GM12878 (cell line): Measurements from ENCODE around the gene FGF14. TPM values are rescaled to one million over a fixed set of nuclear protein-coding genes. Genes with fewer than 3 reads are reported as not detected.

ENCODE experiments used
- ATAC-seq: fragments of 200-7000 bp; cut with Tn5 transposase; 3 replicates; pipeline ENCODE4 v1.9.1; 2020; ENCODE audit warnings: mild to moderate bottlenecking, moderate library complexity
- BruUV-seq: library from RNA; stranded (reverse); fragments of 400-500 nt; replicated peaks from 2 replicates; lab custom pipeline; 2021; lab: Mats Ljungman, UMichigan
- CTCF ChIA-PET: fragments of 300-600 bp; sonication (Branson Sonifier 250); formaldehyde crosslinking; extraction: SDS; loops from one replicate; lab custom pipeline; 2021; ENCODE audit warnings: inconsistent platforms; lab: Yijun Ruan, JAX
- POLR2A ChIA-PET: fragments of 350-600 bp; formaldehyde crosslinking; extraction: SDS; loops from one replicate; lab custom pipeline; 2021; ENCODE audit warnings: inconsistent platforms; lab: Charles Lee
- RAD21 ChIA-PET: fragments of 300-600 bp; sonication (Branson Sonifier 250); formaldehyde crosslinking; loops from one replicate; lab custom pipeline; 2023; ENCODE audit warnings: antibody characterized with exemption; ENCODE audit not compliant: unreplicated experiment; lab: Charles Lee
- SMC1A ChIA-PET: fragments of 300-600 bp; sonication (Branson Sonifier 250); formaldehyde crosslinking; loops from one replicate; lab custom pipeline; 2023; ENCODE audit not compliant: unreplicated experiment, uncharacterized antibody; lab: Charles Lee
- DNase-seq: peaks from one replicate; pipeline ENCODE4 v3.0.0-alpha.2; 2011; ENCODE audit warnings: low read depth, low spot score
- FAIRE-seq: peaks from 3 replicates; lab custom pipeline; 2011; peaks lifted over from hg19 to GRCh38; lab: Jason Lieb, UNC
- H2AFZ ChIP-seq: 2 replicates; pipeline ENCODE4 v1.6.0; 2011; ENCODE audit warnings: low read depth, low read length, control low read depth; ENCODE audit not compliant: control insufficient read depth
- H3K27ac ChIP-seq: 2 replicates; pipeline ENCODE4 v1.5.1; 2011; ENCODE audit warnings: control low read depth; ENCODE audit not compliant: control insufficient read depth, insufficient read depth
- H3K27me3 ChIP-seq, 2 experiments: replicated peaks in 1 of 2; 2 replicates each; pipeline versions ENCODE4 v1.6.0 to v1.6.1; 2011; ENCODE audit warnings: low read length in 1 of 2; ENCODE audit not compliant: control insufficient read depth in 2 of 2, insufficient read depth in 2 of 2
- H3K36me3 ChIP-seq, 2 experiments: 2 replicates each; pipeline ENCODE4 v1.5.1; 2011; ENCODE audit warnings: low read length in 1 of 2; ENCODE audit not compliant: control insufficient read depth in 2 of 2, insufficient read depth in 2 of 2
- H3K4me1 ChIP-seq: 2 replicates; pipeline ENCODE4 v1.6.1; 2011; ENCODE audit warnings: mild to moderate bottlenecking, low read length, moderate library complexity, mixed read lengths; ENCODE audit not compliant: control insufficient read depth, insufficient read depth
- H3K4me2 ChIP-seq: 2 replicates; pipeline ENCODE4 v1.6.0; 2011; ENCODE audit warnings: control low read depth; ENCODE audit not compliant: control insufficient read depth, insufficient read depth
- H3K4me3 ChIP-seq: fragments of 200-600 bp; sonication (generic); 2 replicates; pipeline ENCODE4 v1.5.1; 2016
- H3K79me2 ChIP-seq: 2 replicates; pipeline ENCODE4 v1.6.0; 2011; ENCODE audit warnings: low read length; ENCODE audit not compliant: control insufficient read depth, insufficient read depth
- H3K9ac ChIP-seq: 2 replicates; pipeline ENCODE4 v1.8.0; 2011; ENCODE audit warnings: low read length, control low read depth, mixed read lengths; ENCODE audit not compliant: control insufficient read depth, insufficient read depth
- H3K9me3 ChIP-seq: replicated peaks from 3 replicates; pipeline ENCODE4 v1.5.1; 2011; ENCODE audit warnings: mild to moderate bottlenecking, low read length; ENCODE audit not compliant: control insufficient read depth, insufficient read depth
- H4K20me1 ChIP-seq: 2 replicates; pipeline ENCODE4 v1.6.0; 2011; ENCODE audit not compliant: control insufficient read depth, insufficient read depth
- CHD2 ChIP-seq: IDR thresholded peaks from 2 replicates; pipeline ENCODE4 v1.6.1; 2011; ENCODE audit warnings: low read depth, low read length, improper control_type of control experiment, borderline replicate concordance
- EED ChIP-seq: sonication (generic); IDR thresholded peaks from 2 replicates; pipeline ENCODE4 v1.6.1; 2016; ENCODE audit warnings: antibody characterized with exemption, low read depth
- LARP7 ChIP-seq: fragments of 450-650 bp; IDR thresholded peaks from 2 replicates; pipeline ENCODE4 v1.6.1; 2017; ENCODE audit warnings: mild to moderate bottlenecking
- MEF2B ChIP-seq: fragments of 450-650 bp; IDR thresholded peaks from 2 replicates; pipeline ENCODE4 v1.6.1; 2018; ENCODE audit warnings: mild to moderate bottlenecking, moderate library complexity; ENCODE audit not compliant: partially characterized antibody, poor library complexity, severe bottlenecking
- NFIC ChIP-seq: IDR thresholded peaks from 2 replicates; pipeline ENCODE4 v1.6.1; 2012; ENCODE audit warnings: low read depth, mild to moderate bottlenecking, inconsistent platforms, low read length, moderate library complexity
- NFXL1 ChIP-seq: fragments of 450-650 bp; IDR thresholded peaks from 2 replicates; pipeline ENCODE4 v1.6.1; 2017; ENCODE audit warnings: antibody characterized with exemption, mild to moderate bottlenecking, borderline replicate concordance
- PAX5 ChIP-seq: IDR thresholded peaks from 2 replicates; pipeline ENCODE4 v1.6.1; 2011; ENCODE audit warnings: low read depth, low read length, borderline replicate concordance
- RB1 ChIP-seq: fragments of 450-650 bp; formaldehyde crosslinking; IDR thresholded peaks from 2 replicates; pipeline ENCODE4 v1.6.1; 2017; ENCODE audit warnings: mild to moderate bottlenecking, borderline replicate concordance
- STAT1 ChIP-seq: fragments of 450-650 bp; conservative IDR thresholded peaks from 2 replicates; pipeline ENCODE4 v1.6.1; 2014; ENCODE audit warnings: antibody characterized with exemption, mild to moderate bottlenecking
- ZBTB4 ChIP-seq: fragments of 450-650 bp; formaldehyde crosslinking; IDR thresholded peaks from 2 replicates; pipeline ENCODE4 v1.4.0; 2022; ENCODE audit warnings: mild to moderate bottlenecking, moderate library complexity
- ZNF384 ChIP-seq: IDR thresholded peaks from 2 replicates; pipeline ENCODE4 v1.6.1; 2012; ENCODE audit warnings: low read depth, mild to moderate bottlenecking, low read length, improper control_type of control experiment, borderline replicate concordance
- WGBS: methylation state at CpG from one replicate; pipeline ENCODE4 v1.1.6; 2016; ENCODE audit warnings: low lambda C conversion rate; ENCODE audit not compliant: insufficient replicate concordance, insufficient coverage; ENCODE audit errors: missing lambda C conversion rate; 5-methylcytosine and 5-hydroxymethylcytosine counted together
- in situ Hi-C: fragments of 300-500 bp; cut with MboI; formaldehyde crosslinking; loops from 9 replicates; pipeline ENCODE4 v1.14.3; 2018; ENCODE audit warnings: mixed read lengths
- intact Hi-C: fragments of 100-400 bp; cut with micrococcal nuclease; formaldehyde crosslinking; loops from one replicate; pipeline ENCODE4 v1.14.2; 2022; ENCODE audit not compliant: unreplicated experiment
- polyA plus RNA-seq, 11 experiments: library from polyadenylated mRNA; depleted of rRNA in 4 of 11; unstranded in 6 of 11; stranded (reverse) in 5 of 11; fragments of >200 nt; fragmentation: Nextera tagmentation in 4 of 11; fragmentation: Illumina TruSeq in 1 of 11; extraction: Ambion mirVana in 4 of 11; extraction: Trizol in 1 of 11; gene quantifications; 1 replicate in 1 of 11; 2 replicates in 10 of 11; pipeline versions ENCODE4 v1.2.1 to v1.2.3, GENCODE V29; 2011 to 2016; ENCODE audit warnings: inconsistent platforms in 2 of 11, missing spikeins in 2 of 11, low read depth in 1 of 11
- total RNA-seq, 4 experiments: library from RNA; depleted of rRNA in 3 of 4; stranded (reverse); fragments of >200 nt in 3 of 4; fragmentation: Illumina TruSeq in 1 of 4; extraction: Trizol in 1 of 4; gene quantifications; 2 replicates each; pipeline versions ENCODE4 v1.2.1 to v1.2.3, GENCODE V29; 2013 to 2021
- TF ChIP-seq, protein P1 (sequence below): IDR thresholded peaks from 2 replicates; pipeline ENCODE4 v1.6.1; 2011; ENCODE audit warnings: borderline replicate concordance, low read depth, mild to moderate bottlenecking, moderate library complexity, low read length; ENCODE audit not compliant: insufficient read depth, poor library complexity, severe bottlenecking
- TF ChIP-seq, protein P2 (sequence below): IDR thresholded peaks from 2 replicates; pipeline ENCODE4 v1.6.1; 2011; ENCODE audit warnings: low read depth, low read length, improper control_type of control experiment, borderline replicate concordance

Gene FGF14
- total and polyA plus RNA-seq, 10 of the 15 experiments (the other 5 are each of a cell fraction or from before 2014, with no cell fraction given) = under 0.01 to 0.44 (median 0.04) TPM

GRCh38 chr13:102139626-102140025 is 262.2 kb downstream of the FGF14 start:
- H3K4me2 ChIP-seq = no peak overlapping the region
- H4K20me1 ChIP-seq = no peaks in the 10 kb centered on the region
- POLR2A ChIA-PET = no interaction called here
- H3K9me3 ChIP-seq = no peaks in the 10 kb centered on the region
- CTCF ChIA-PET = interaction anchor here (0.7 to 2.5 kb wide), 4 partner anchors 16 to 741 kb away, joined by 3 to 12 read pairs (median 3); no protein-coding TSS in a partner anchor
- RAD21 ChIA-PET = no interaction called here
- in situ Hi-C loops (loop anchor here (25.0 kb wide), 1 partner anchor 323 kb away; no protein-coding TSS in a partner anchor), intact Hi-C loops (loop anchor here (10.0 kb wide), 1 partner anchor 995 kb away; no protein-coding TSS in a partner anchor)
- no peak overlapping the region for H3K27ac ChIP-seq
- no TSS peak for BruUV-seq
- H3K79me2 ChIP-seq = no peaks in the 10 kb centered on the region
- 33% methylated on average over 4 of the region's 4 CpGs for WGBS
- no peaks in the 10 kb centered on the region for H3K4me1 ChIP-seq
- H3K9ac ChIP-seq = no peak overlapping the region
- DNase-seq = no peak
- no peak for FAIRE-seq
- SMC1A ChIA-PET = interaction anchor here (0.8 kb wide), 1 partner anchor 196 kb away, joined by 3 read pairs; no protein-coding TSS in a partner anchor
- no peaks in the 10 kb centered on the region for H3K27me3 ChIP-seq
- no peak overlapping the region for H3K4me3 ChIP-seq
- no peak overlapping the region for H2AFZ ChIP-seq
- no peak for TF ChIP-seq MEF2B
- no peak for TF ChIP-seq CHD2
- TF ChIP-seq RB1 = no peak
- no peak for TF ChIP-seq ZNF384
- TF ChIP-seq, protein P1, sequence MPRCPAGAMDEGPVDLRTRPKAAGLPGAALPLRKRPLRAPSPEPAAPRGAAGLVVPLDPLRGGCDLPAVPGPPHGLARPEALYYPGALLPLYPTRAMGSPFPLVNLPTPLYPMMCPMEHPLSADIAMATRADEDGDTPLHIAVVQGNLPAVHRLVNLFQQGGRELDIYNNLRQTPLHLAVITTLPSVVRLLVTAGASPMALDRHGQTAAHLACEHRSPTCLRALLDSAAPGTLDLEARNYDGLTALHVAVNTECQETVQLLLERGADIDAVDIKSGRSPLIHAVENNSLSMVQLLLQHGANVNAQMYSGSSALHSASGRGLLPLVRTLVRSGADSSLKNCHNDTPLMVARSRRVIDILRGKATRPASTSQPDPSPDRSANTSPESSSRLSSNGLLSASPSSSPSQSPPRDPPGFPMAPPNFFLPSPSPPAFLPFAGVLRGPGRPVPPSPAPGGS = no peak
- TF ChIP-seq EED = no peak
- no peak for TF ChIP-seq ZBTB4 (CRISPR knock-in tag)
- TF ChIP-seq LARP7 = no peak
- no peak for TF ChIP-seq PAX5
- no peak for TF ChIP-seq NFXL1
- no peak for TF ChIP-seq NFIC
- TF ChIP-seq, protein P2, sequence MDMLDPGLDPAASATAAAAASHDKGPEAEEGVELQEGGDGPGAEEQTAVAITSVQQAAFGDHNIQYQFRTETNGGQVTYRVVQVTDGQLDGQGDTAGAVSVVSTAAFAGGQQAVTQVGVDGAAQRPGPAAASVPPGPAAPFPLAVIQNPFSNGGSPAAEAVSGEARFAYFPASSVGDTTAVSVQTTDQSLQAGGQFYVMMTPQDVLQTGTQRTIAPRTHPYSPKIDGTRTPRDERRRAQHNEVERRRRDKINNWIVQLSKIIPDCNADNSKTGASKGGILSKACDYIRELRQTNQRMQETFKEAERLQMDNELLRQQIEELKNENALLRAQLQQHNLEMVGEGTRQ = no peak
- TF ChIP-seq STAT1 = no peak
- no peaks in the 10 kb centered on the region for H3K36me3 ChIP-seq
- no peak for ATAC-seq
